ENCODE results near the gene PRKAR2B.

Gene PRKAR2B

GRCh38 chr7:107115762-107116540, 71.4 kb downstream of the PRKAR2B start:
- TF ChIP-seq ZFP3 (CRISPR knock-in tag; IDR thresholded peaks at IDR 0.05) = no peak
- TF ChIP-seq ESRRG (CRISPR knock-in tag; IDR thresholded peaks at IDR 0.05) = no peak
- no peak for TF ChIP-seq POU6F1 (CRISPR knock-in tag; IDR thresholded peaks at IDR 0.05; ENCODE audit: borderline replicate concordance, low read depth)
- no peak for TF ChIP-seq TSHZ2 (CRISPR knock-in tag; IDR thresholded peaks at IDR 0.05)
- TF ChIP-seq PPARA (CRISPR knock-in tag; IDR thresholded peaks at IDR 0.05; ENCODE audit: borderline replicate concordance) = no peak
- ATAC-seq = no peak

- peak; percentile 43 for ATAC-seq
- no peak for TF ChIP-seq ZNF70 (CRISPR knock-in tag; IDR thresholded peaks at IDR 0.05)
Observed at GRCh38 chr7:107118109-107118900, 73.8 kb downstream of the PRKAR2B start.

- TF ChIP-seq TCF4 (CRISPR knock-in tag; IDR thresholded peaks at IDR 0.05; ENCODE audit: borderline replicate concordance) (no peak), OSR1 (CRISPR knock-in tag; IDR thresholded peaks at IDR 0.05) (no peak), ESRRG (CRISPR knock-in tag; IDR thresholded peaks at IDR 0.05) (no peak), ZFP3 (CRISPR knock-in tag; IDR thresholded peaks at IDR 0.05) (no peak), CSDC2 (CRISPR knock-in tag; IDR thresholded peaks at IDR 0.05) (no peak), ZC3H10 (CRISPR knock-in tag; IDR thresholded peaks at IDR 0.05) (no peak), ZNF565 (CRISPR knock-in tag; conservative IDR thresholded peaks at IDR 0.05; ENCODE audit: low read depth) (no peak)
- no peak for ATAC-seq
Observed at GRCh38 chr7:107119376-107120105, 75.0 kb downstream of the PRKAR2B start.

GRCh38 chr7:107122486-107122911, 78.0 kb downstream of the PRKAR2B start:
- TF ChIP-seq GLIS3 (CRISPR knock-in tag; IDR thresholded peaks at IDR 0.05) = no peak
- no peak for TF ChIP-seq ZNF565 (CRISPR knock-in tag; conservative IDR thresholded peaks at IDR 0.05; ENCODE audit: low read depth)
- TF ChIP-seq TOX (CRISPR knock-in tag; IDR thresholded peaks at IDR 0.05; ENCODE audit: borderline replicate concordance) = no peak
- no peak for TF ChIP-seq CREB5 (CRISPR knock-in tag; IDR thresholded peaks at IDR 0.05; ENCODE audit: low read depth)
- no peak for TF ChIP-seq ZFP3 (CRISPR knock-in tag; IDR thresholded peaks at IDR 0.05)
- ATAC-seq = no peak

GRCh38 chr7:107123392-107123791, 78.9 kb downstream of the PRKAR2B start:
- no peak for ATAC-seq
- TF ChIP-seq CREB5 (CRISPR knock-in tag; IDR thresholded peaks at IDR 0.05; ENCODE audit: low read depth) (no peak), TCF4 (CRISPR knock-in tag; IDR thresholded peaks at IDR 0.05; ENCODE audit: borderline replicate concordance) (no peak), ZNF565 (CRISPR knock-in tag; conservative IDR thresholded peaks at IDR 0.05; ENCODE audit: low read depth) (no peak), POU6F1 (CRISPR knock-in tag; IDR thresholded peaks at IDR 0.05; ENCODE audit: borderline replicate concordance, low read depth) (no peak), PPARA (CRISPR knock-in tag; IDR thresholded peaks at IDR 0.05; ENCODE audit: borderline replicate concordance) (no peak), CSRNP3 (CRISPR knock-in tag; IDR thresholded peaks at IDR 0.05) (no peak), ZFP3 (CRISPR knock-in tag; IDR thresholded peaks at IDR 0.05) (no peak), ZNF8 (CRISPR knock-in tag; IDR thresholded peaks at IDR 0.05) (no peak), RARB (CRISPR knock-in tag; IDR thresholded peaks at IDR 0.05) (no peak), OSR1 (CRISPR knock-in tag; IDR thresholded peaks at IDR 0.05) (no peak), BACH2 (CRISPR knock-in tag; IDR thresholded peaks at IDR 0.05; ENCODE audit: borderline replicate concordance) (no peak), SNAI2 (CRISPR knock-in tag; IDR thresholded peaks at IDR 0.05) (no peak), ZC3H10 (CRISPR knock-in tag; IDR thresholded peaks at IDR 0.05) (no peak), GLIS3 (CRISPR knock-in tag; IDR thresholded peaks at IDR 0.05) (no peak)
